Measurements from ENCODE around the gene SPATA32.

The SPATA32 gene

GRCh38 chr17:45298546-45299285 is 36.8 kb upstream of the SPATA32 start:
- no peak overlapping the region for H4K91ac ChIP-seq (ENCODE audit: low read depth, low read length, poor library complexity)
- WGBS, 2 donors (ENCODE audit: extremely low coverage in 2 of 2, insufficient read length in 2 of 2, insufficient replicate concordance in 1 of 2) = no CpG with 5 or more reads among the region's 8 CpGs
- no peak overlapping the region for H3K9ac ChIP-seq (ENCODE audit: low read depth, low read length, poor library complexity)
- no peak for DNase-seq (ENCODE audit: low spot score)
- no peaks in the 10 kb centered on the region for H3K27me3 ChIP-seq (ENCODE audit: control insufficient read depth in 3 of 3, insufficient read depth in 3 of 3, low read depth in 1 of 3, low read length in 3 of 3)
- H3K27ac ChIP-seq (replicated peaks; ENCODE audit: low read length) = no peak overlapping the region
- H2AFZ ChIP-seq (ENCODE audit: low read length) = no peak overlapping the region
- no peak overlapping the region for H2BK120ac ChIP-seq (ENCODE audit: low read depth, low read length)
- peak overlapping the region in 1 of 2 donors; percentile 21 for H3K4me3 ChIP-seq (ENCODE audit: low read length in 2 of 2)
- H2AK5ac ChIP-seq (ENCODE audit: low read depth, low read length) = no peak overlapping the region
- no peaks in the 10 kb centered on the region for H3K9me3 ChIP-seq (replicated peaks in 1 of 2; ENCODE audit: control insufficient read depth in 2 of 2, insufficient read depth in 1 of 2, low read depth in 1 of 2, low read length in 2 of 2)
- H3K4me1 ChIP-seq (ENCODE audit: control insufficient read depth in 2 of 2, insufficient read depth in 1 of 2, low read depth in 1 of 2, low read length in 2 of 2) = peaks cover 2 to 14% of the 10 kb centered on the region in 2 donors
- no peak overlapping the region for H3K18ac ChIP-seq (ENCODE audit: low read length)
- H2BK15ac ChIP-seq (ENCODE audit: low read length) = no peak overlapping the region
- peaks cover 1% of the 10 kb centered on the region for H3K79me1 ChIP-seq (ENCODE audit: low read depth, low read length)
- no peak overlapping the region for H2BK5ac ChIP-seq (ENCODE audit: low read length)
- H3K4me2 ChIP-seq (ENCODE audit: insufficient read depth, low read length, poor library complexity, severe bottlenecking) = no peak overlapping the region
- H3K4ac ChIP-seq (ENCODE audit: low read length) = no peak overlapping the region
- no peak overlapping the region for H2BK12ac ChIP-seq (ENCODE audit: low read length)
- peaks cover 0 to 5% of the 10 kb centered on the region in 2 donors for H3K36me3 ChIP-seq (replicated peaks in 1 of 2; ENCODE audit: control insufficient read depth in 2 of 2, insufficient read depth in 2 of 2, low read length in 2 of 2)
- no peak overlapping the region for H3K23ac ChIP-seq (ENCODE audit: low read depth, low read length, poor library complexity)
- no peak overlapping the region for H4K8ac ChIP-seq (ENCODE audit: low read depth, low read length)
- H3K14ac ChIP-seq (ENCODE audit: low read length) = no peak overlapping the region

- no peak overlapping the region for H3K18ac ChIP-seq (ENCODE audit: low read length)
- no peak overlapping the region for H3K14ac ChIP-seq (ENCODE audit: low read length)
- H2BK5ac ChIP-seq (ENCODE audit: low read length) = no peak overlapping the region
- H3K9me3 ChIP-seq (replicated peaks in 1 of 2; ENCODE audit: control insufficient read depth in 2 of 2, insufficient read depth in 1 of 2, low read depth in 1 of 2, low read length in 2 of 2) = no peaks in the 10 kb centered on the region
- no peak overlapping the region for H3K4me3 ChIP-seq (ENCODE audit: low read length in 2 of 2)
- H3K4me1 ChIP-seq (ENCODE audit: control insufficient read depth in 2 of 2, insufficient read depth in 1 of 2, low read depth in 1 of 2, low read length in 2 of 2) = peaks cover 5 to 14% of the 10 kb centered on the region in 2 donors
- WGBS, 2 donors (ENCODE audit: extremely low coverage in 2 of 2, insufficient read length in 2 of 2, insufficient replicate concordance in 1 of 2) = no CpG with 5 or more reads among the region's 1 CpG
- H4K8ac ChIP-seq (ENCODE audit: low read depth, low read length) = no peak overlapping the region
- H3K4me2 ChIP-seq (ENCODE audit: insufficient read depth, low read length, poor library complexity, severe bottlenecking) = no peak overlapping the region
- no peak overlapping the region for H3K27ac ChIP-seq (replicated peaks; ENCODE audit: low read length)
- no peak for DNase-seq (ENCODE audit: low spot score)
- peaks cover 1% of the 10 kb centered on the region for H3K79me1 ChIP-seq (ENCODE audit: low read depth, low read length)
- no peak overlapping the region for H2BK120ac ChIP-seq (ENCODE audit: low read depth, low read length)
- H3K4ac ChIP-seq (ENCODE audit: low read length) = no peak overlapping the region
- H3K9ac ChIP-seq (ENCODE audit: low read depth, low read length, poor library complexity) = no peak overlapping the region
- peaks cover 0 to 5% of the 10 kb centered on the region in 2 donors for H3K36me3 ChIP-seq (replicated peaks in 1 of 2; ENCODE audit: control insufficient read depth in 2 of 2, insufficient read depth in 2 of 2, low read length in 2 of 2)
- no peak overlapping the region for H2AFZ ChIP-seq (ENCODE audit: low read length)
- H4K91ac ChIP-seq (ENCODE audit: low read depth, low read length, poor library complexity) = no peak overlapping the region
- no peaks in the 10 kb centered on the region for H3K27me3 ChIP-seq (ENCODE audit: control insufficient read depth in 3 of 3, insufficient read depth in 3 of 3, low read depth in 1 of 3, low read length in 3 of 3)
- H2BK15ac ChIP-seq (ENCODE audit: low read length) = no peak overlapping the region
- H2AK5ac ChIP-seq (ENCODE audit: low read depth, low read length) = no peak overlapping the region
- no peak overlapping the region for H3K23ac ChIP-seq (ENCODE audit: low read depth, low read length, poor library complexity)
- H2BK12ac ChIP-seq (ENCODE audit: low read length) = no peak overlapping the region
Observed at GRCh38 chr17:45296833-45297124, 34.9 kb upstream of the SPATA32 start.

GRCh38 chr17:45296003-45296832 is 34.3 kb upstream of the SPATA32 start:
- Histone ChIP-seq H3K4me2 (ENCODE audit: insufficient read depth, low read length, poor library complexity, severe bottlenecking) (no peak overlapping the region), H3K14ac (ENCODE audit: low read length) (no peak overlapping the region), H3K9ac (ENCODE audit: low read depth, low read length, poor library complexity) (no peak overlapping the region), H4K8ac (ENCODE audit: low read depth, low read length) (no peak overlapping the region), H2AFZ (ENCODE audit: low read length) (no peak overlapping the region), H3K23ac (ENCODE audit: low read depth, low read length, poor library complexity) (no peak overlapping the region), H3K4me3 (ENCODE audit: low read length in 2 of 2) (no peak overlapping the region), H2BK15ac (ENCODE audit: low read length) (no peak overlapping the region), H2BK12ac (ENCODE audit: low read length) (no peak overlapping the region), H3K4me1 (ENCODE audit: control insufficient read depth in 2 of 2, insufficient read depth in 1 of 2, low read depth in 1 of 2, low read length in 2 of 2) (peaks cover 5 to 14% of the 10 kb centered on the region in 2 donors), H3K9me3 (replicated peaks in 1 of 2; ENCODE audit: control insufficient read depth in 2 of 2, insufficient read depth in 1 of 2, low read depth in 1 of 2, low read length in 2 of 2) (no peaks in the 10 kb centered on the region), H3K36me3 (replicated peaks in 1 of 2; ENCODE audit: control insufficient read depth in 2 of 2, insufficient read depth in 2 of 2, low read length in 2 of 2) (peaks cover 0 to 5% of the 10 kb centered on the region in 2 donors), H4K91ac (ENCODE audit: low read depth, low read length, poor library complexity) (no peak overlapping the region), H3K79me1 (ENCODE audit: low read depth, low read length) (peaks cover 1% of the 10 kb centered on the region), H2BK120ac (ENCODE audit: low read depth, low read length) (no peak overlapping the region), H3K27me3 (ENCODE audit: control insufficient read depth in 3 of 3, insufficient read depth in 3 of 3, low read depth in 1 of 3, low read length in 3 of 3) (no peaks in the 10 kb centered on the region), H3K4ac (ENCODE audit: low read length) (no peak overlapping the region), H2AK5ac (ENCODE audit: low read depth, low read length) (no peak overlapping the region), H3K27ac (replicated peaks; ENCODE audit: low read length) (no peak overlapping the region), H2BK5ac (ENCODE audit: low read length) (no peak overlapping the region), H3K18ac (ENCODE audit: low read length) (no peak overlapping the region)
- WGBS, 2 donors (ENCODE audit: extremely low coverage in 2 of 2, insufficient read length in 2 of 2, insufficient replicate concordance in 1 of 2) = no CpG with 5 or more reads among the region's 7 CpGs
- no peak for DNase-seq (ENCODE audit: low spot score)

GRCh38 chr17:45294506-45294905 is 32.6 kb upstream of the SPATA32 start:
- no peak overlapping the region for H3K18ac ChIP-seq (ENCODE audit: low read length)
- no peak overlapping the region for H3K14ac ChIP-seq (ENCODE audit: low read length)
- WGBS, 2 donors (ENCODE audit: extremely low coverage in 2 of 2, insufficient read length in 2 of 2, insufficient replicate concordance in 1 of 2) = no CpG with 5 or more reads among the region's 3 CpGs
- no peaks in the 10 kb centered on the region for H3K9me3 ChIP-seq (replicated peaks in 1 of 2; ENCODE audit: control insufficient read depth in 2 of 2, insufficient read depth in 1 of 2, low read depth in 1 of 2, low read length in 2 of 2)
- no peak overlapping the region for H2BK15ac ChIP-seq (ENCODE audit: low read length)
- no peak overlapping the region for H4K8ac ChIP-seq (ENCODE audit: low read depth, low read length)
- H4K91ac ChIP-seq (ENCODE audit: low read depth, low read length, poor library complexity) = no peak overlapping the region
- H2BK120ac ChIP-seq (ENCODE audit: low read depth, low read length) = no peak overlapping the region
- H3K36me3 ChIP-seq (replicated peaks in 1 of 2; ENCODE audit: control insufficient read depth in 2 of 2, insufficient read depth in 2 of 2, low read length in 2 of 2) = peaks cover 5 to 22% of the 10 kb centered on the region in 2 donors
- H3K27ac ChIP-seq (replicated peaks; ENCODE audit: low read length) = no peak overlapping the region
- H3K4me2 ChIP-seq (ENCODE audit: insufficient read depth, low read length, poor library complexity, severe bottlenecking) = no peak overlapping the region
- no peak overlapping the region for H2BK5ac ChIP-seq (ENCODE audit: low read length)
- H2BK12ac ChIP-seq (ENCODE audit: low read length) = no peak overlapping the region
- peaks cover 5 to 11% of the 10 kb centered on the region in 2 donors for H3K4me1 ChIP-seq (ENCODE audit: control insufficient read depth in 2 of 2, insufficient read depth in 1 of 2, low read depth in 1 of 2, low read length in 2 of 2)
- no peak overlapping the region for H3K9ac ChIP-seq (ENCODE audit: low read depth, low read length, poor library complexity)
- DNase-seq (ENCODE audit: low spot score) = no peak
- H2AFZ ChIP-seq (ENCODE audit: low read length) = no peak overlapping the region
- no peaks in the 10 kb centered on the region for H3K27me3 ChIP-seq (ENCODE audit: control insufficient read depth in 3 of 3, insufficient read depth in 3 of 3, low read depth in 1 of 3, low read length in 3 of 3)
- H3K4ac ChIP-seq (ENCODE audit: low read length) = no peak overlapping the region
- no peak overlapping the region for H3K4me3 ChIP-seq (ENCODE audit: low read length in 2 of 2)
- no peak overlapping the region for H2AK5ac ChIP-seq (ENCODE audit: low read depth, low read length)
- peaks cover 1% of the 10 kb centered on the region for H3K79me1 ChIP-seq (ENCODE audit: low read depth, low read length)
- no peak overlapping the region for H3K23ac ChIP-seq (ENCODE audit: low read depth, low read length, poor library complexity)
